SJCRH30 (cell line): ENCODE results near the gene SMAD3. TPM values are rescaled to one million over a fixed set of nuclear protein-coding genes. Genes with fewer than 3 reads are reported as not detected.
"Not testable (repeated sequence)": the region's sequence is repeated elsewhere in the genome, so short reads cannot be mapped to it uniquely, and the experiment has no call there.

Experiments used
- DNase-seq, 2 experiments: peaks; one replicate each; pipeline ENCODE4 v3.0.0-alpha.2; 2015 to 2020
- H3K27ac ChIP-seq: fragments of 250-450 bp; sonication (Bioruptor Pico); 2 replicates; pipeline ENCODE4 v1.5.1; 2020; ENCODE audit warnings: mild to moderate bottlenecking, moderate library complexity
- H3K27me3 ChIP-seq: fragments of 250-450 bp; sonication (Bioruptor Pico); 2 replicates; pipeline ENCODE4 v1.5.1; 2020; ENCODE audit warnings: mild to moderate bottlenecking, moderate library complexity
- H3K36me3 ChIP-seq: fragments of 250-450 bp; sonication (Bioruptor Pico); 2 replicates; pipeline ENCODE4 v1.5.1; 2020; ENCODE audit warnings: mild to moderate bottlenecking, moderate library complexity
- H3K4me1 ChIP-seq: fragments of 250-450 bp; sonication (Bioruptor Pico); 2 replicates; pipeline ENCODE4 v1.5.1; 2020; ENCODE audit warnings: mild to moderate bottlenecking, moderate library complexity
- H3K4me3 ChIP-seq: fragments of 250-450 bp; sonication (Bioruptor Pico); 2 replicates; pipeline ENCODE4 v1.5.1; 2020; ENCODE audit warnings: mild to moderate bottlenecking, moderate library complexity
- H3K9me3 ChIP-seq: fragments of 250-450 bp; sonication (Bioruptor Pico); replicated peaks from 2 replicates; pipeline ENCODE4 v1.5.1; 2020; ENCODE audit warnings: mild to moderate bottlenecking, moderate library complexity
- total RNA-seq: library from RNA; depleted of rRNA; stranded (reverse); fragments of >200 nt; shearing (Covaris generic); gene quantifications from 2 replicates; pipeline ENCODE4 v1.2.3, GENCODE V29; 2014; rRNA removed

Gene SMAD3
- 22.8 and 23.0 TPM in 2 replicates for total RNA-seq

GRCh38 chr15:67065531-67066005 lies at the start of gene SMAD3:
TSS of gene SMAD3 (plus strand) at chr15:67065602. CDS start at chr15:67066155, 553 bp downstream.
- Histone ChIP-seq H3K27me3 (no peaks in the 10 kb centered on the region), H3K36me3 (no peaks in the 10 kb centered on the region), H3K9me3 (no peaks in the 10 kb centered on the region), H3K27ac (peak within 1 kb of the TSS; percentile 86), H3K4me1 (peaks cover 12% of the 10 kb centered on the region; the same call in 1 of the 2 replicates), H3K4me3 (peak within 1 kb of the TSS; percentile 82)
- DNase-seq, result peak; percentile 89 to 92

GRCh38 chr15:67017311-67017710 lies 48.1 kb upstream of the SMAD3 start:
- no peaks in the 10 kb centered on the region for H3K27me3 ChIP-seq
- DNase-seq, result no peak
- peak overlapping the region; percentile 81 for H3K27ac ChIP-seq
- H3K4me3 ChIP-seq, result no peak overlapping the region
- peaks cover 46% of the 10 kb centered on the region for H3K4me1 ChIP-seq
- no peaks in the 10 kb centered on the region for H3K36me3 ChIP-seq
- no peaks in the 10 kb centered on the region for H3K9me3 ChIP-seq

DNA sequence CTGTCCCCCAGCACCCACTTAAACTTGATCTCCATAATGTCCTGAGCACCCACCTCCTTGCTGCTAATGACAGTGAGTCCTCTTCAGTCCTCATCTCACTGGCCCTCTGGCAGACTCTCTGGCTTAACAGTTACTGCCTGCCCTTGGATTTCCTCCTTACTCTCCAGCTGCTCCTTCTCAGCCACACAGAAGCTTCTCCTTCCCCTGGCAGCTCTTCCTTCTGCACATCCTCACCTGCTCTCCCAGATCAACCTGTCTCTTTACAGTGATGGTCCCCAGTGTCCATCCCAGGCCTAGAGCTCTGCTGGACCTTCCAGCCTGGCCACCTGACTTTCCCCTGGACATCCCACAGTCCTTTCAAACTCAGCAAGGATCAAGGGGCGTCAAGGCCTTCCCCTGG lies 47.4 kb upstream of the SMAD3 start:
- H3K36me3 ChIP-seq, result no peaks in the 10 kb centered on the region
- peak; percentile 67 to 83 for DNase-seq
- no peaks in the 10 kb centered on the region for H3K27me3 ChIP-seq
- H3K4me3 ChIP-seq, result no peak overlapping the region
- peaks cover 42% of the 10 kb centered on the region for H3K4me1 ChIP-seq
- H3K9me3 ChIP-seq, result no peaks in the 10 kb centered on the region
- peak overlapping the region; percentile 81 for H3K27ac ChIP-seq

DNA sequence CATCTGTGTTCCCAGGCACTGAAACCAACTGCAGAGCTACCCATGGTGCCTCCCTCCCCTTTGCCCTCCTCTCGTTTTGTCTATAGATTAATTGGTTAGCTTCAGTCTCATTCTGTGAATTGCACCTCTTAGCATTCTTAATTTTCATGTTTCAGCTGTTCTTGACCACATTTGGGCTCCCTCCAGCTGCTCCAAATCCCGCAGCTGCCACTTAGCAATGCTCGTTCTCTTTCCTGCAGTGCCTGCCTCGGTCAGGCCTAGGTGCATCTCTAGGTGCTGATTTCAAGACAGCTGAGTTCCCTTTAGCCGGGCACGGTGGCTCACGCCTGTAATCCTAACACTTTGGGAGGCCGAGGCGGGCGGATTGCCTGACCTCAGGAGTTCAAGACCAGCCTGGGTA lies 47.0 kb upstream of the SMAD3 start:
- no peaks in the 10 kb centered on the region for H3K27me3 ChIP-seq
- H3K4me3 ChIP-seq, result no peak overlapping the region
- peak overlapping the region; percentile 81 for H3K27ac ChIP-seq
- DNase-seq, result peak; percentile 93 to 95
- H3K9me3 ChIP-seq, result no peaks in the 10 kb centered on the region
- H3K4me1 ChIP-seq, result peaks cover 42% of the 10 kb centered on the region
- no peaks in the 10 kb centered on the region for H3K36me3 ChIP-seq

GRCh38 chr15:67019069-67019468 lies 46.3 kb upstream of the SMAD3 start:
- Histone ChIP-seq H3K4me1 (peaks cover 44% of the 10 kb centered on the region), H3K36me3 (no peaks in the 10 kb centered on the region), H3K9me3 (no peaks in the 10 kb centered on the region), H3K27me3 (no peaks in the 10 kb centered on the region), H3K27ac (peak overlapping the region; percentile 81), H3K4me3 (no peak overlapping the region)
- no peak for DNase-seq

- Histone ChIP-seq H3K27ac (no peak overlapping the region), H3K4me1 (peaks cover 45% of the 10 kb centered on the region), H3K4me3 (no peak overlapping the region), H3K27me3 (no peaks in the 10 kb centered on the region), H3K36me3 (no peaks in the 10 kb centered on the region), H3K9me3 (no peaks in the 10 kb centered on the region)
- no peak for DNase-seq
Observed at GRCh38 chr15:67019884-67020520, 45.4 kb upstream of the SMAD3 start.

- not testable (repeated sequence) for H3K27me3 ChIP-seq, H3K36me3 ChIP-seq, H3K27ac ChIP-seq, H3K4me3 ChIP-seq, DNase-seq, H3K9me3 ChIP-seq
- peaks cover 47% of the 10 kb centered on the region for H3K4me1 ChIP-seq
Observed at GRCh38 chr15:67020668-67021067, 44.7 kb upstream of the SMAD3 start.

- no peak for DNase-seq
- H3K27ac ChIP-seq, result no peak overlapping the region
- no peaks in the 10 kb centered on the region for H3K36me3 ChIP-seq
- no peaks in the 10 kb centered on the region for H3K9me3 ChIP-seq
- H3K4me1 ChIP-seq, result peaks cover 53% of the 10 kb centered on the region
- H3K4me3 ChIP-seq, result no peak overlapping the region
- no peaks in the 10 kb centered on the region for H3K27me3 ChIP-seq
Observed at GRCh38 chr15:67021455-67021854, 43.9 kb upstream of the SMAD3 start.

- no peak for DNase-seq
- no peaks in the 10 kb centered on the region for H3K27me3 ChIP-seq
Observed at GRCh38 chr15:67022587-67023105, 42.8 kb upstream of the SMAD3 start.

DNA sequence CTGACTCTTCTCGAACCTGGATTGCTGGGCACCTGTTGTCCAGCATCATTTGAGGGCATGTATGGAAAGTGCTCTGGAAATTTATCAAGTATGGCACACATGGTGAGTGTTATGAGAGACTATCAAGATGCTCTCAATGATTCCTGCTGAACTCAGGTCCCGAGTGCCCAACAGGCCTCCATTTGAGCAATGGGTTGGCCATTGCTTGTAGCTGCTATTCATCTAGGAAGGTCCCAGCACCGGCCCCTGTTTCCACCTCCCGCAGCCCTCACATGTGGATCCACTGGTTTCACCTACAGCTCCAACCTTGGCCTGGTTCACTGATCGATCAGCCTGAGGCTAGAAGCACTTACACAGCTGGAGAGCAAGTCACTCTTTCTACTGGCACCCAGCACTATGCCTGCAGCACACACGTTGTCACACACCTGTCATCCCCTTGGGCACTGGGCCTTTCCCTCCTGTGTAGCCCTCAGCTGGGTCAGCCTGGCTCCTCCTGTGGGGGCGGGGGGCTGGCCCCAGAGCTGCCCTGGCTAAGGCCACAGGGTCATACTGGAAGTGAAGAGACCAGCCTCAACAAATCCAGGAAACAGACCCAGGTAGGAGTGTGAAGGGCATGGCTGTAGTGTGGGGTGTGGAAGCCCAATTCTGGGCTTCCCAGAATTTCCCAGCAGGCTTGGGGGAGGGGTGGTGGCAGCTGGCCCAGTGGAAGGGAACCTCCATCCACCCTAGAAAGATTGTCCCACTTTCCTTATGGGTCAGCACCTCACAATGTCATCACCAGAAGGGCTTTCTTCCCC lies 41.7 kb upstream of the SMAD3 start:
- Histone ChIP-seq H3K27ac (peak overlapping the region; percentile 76), H3K27me3 (no peaks in the 10 kb centered on the region), H3K9me3 (no peaks in the 10 kb centered on the region), H3K4me1 (peaks cover 34% of the 10 kb centered on the region), H3K4me3 (no peak overlapping the region), H3K36me3 (no peaks in the 10 kb centered on the region)
- DNase-seq, result peak; percentile 51 to 53

More at GRCh38 chr15:67022587-67023105, 42.8 kb upstream of the SMAD3 start:
- Histone ChIP-seq H3K9me3 (no peaks in the 10 kb centered on the region), H3K4me1 (peaks cover 42% of the 10 kb centered on the region), H3K36me3 (no peaks in the 10 kb centered on the region), H3K4me3 (no peak overlapping the region), H3K27ac (no peak overlapping the region)

DNA sequence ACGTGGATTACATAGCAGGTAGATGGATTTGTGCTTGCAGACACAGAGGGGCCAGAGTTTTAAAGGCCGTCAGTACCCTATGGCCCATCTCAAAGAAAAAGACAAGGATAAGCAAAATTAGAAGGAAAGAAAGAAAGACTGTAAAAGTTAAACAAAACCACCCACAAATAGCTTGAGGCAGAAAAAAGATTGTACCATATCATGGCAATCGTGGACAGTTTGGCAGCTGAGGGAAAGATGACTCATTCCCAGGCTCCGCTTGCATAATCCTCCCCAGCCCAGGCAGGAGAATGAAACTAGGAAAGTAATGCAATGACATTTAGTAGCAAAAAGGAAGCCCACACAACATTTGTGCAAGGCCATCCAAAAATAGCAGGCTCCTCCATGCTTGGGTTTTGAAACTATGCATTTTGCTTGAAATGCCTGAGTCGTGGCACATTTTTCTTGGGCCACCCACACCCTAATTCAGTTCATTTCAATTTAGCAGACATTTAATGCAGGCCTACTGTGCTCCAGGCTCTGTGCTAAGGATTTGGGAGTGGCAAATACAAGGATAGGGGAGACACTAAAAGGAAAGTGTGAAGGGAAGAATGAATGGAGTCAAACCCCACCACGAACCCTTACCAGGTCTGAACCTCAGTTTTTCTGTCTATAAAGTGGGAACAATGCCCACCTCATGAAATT lies 40.9 kb upstream of the SMAD3 start:
- Histone ChIP-seq H3K27ac (peak overlapping the region; percentile 76), H3K9me3 (no peaks in the 10 kb centered on the region), H3K4me1 (peaks cover 33% of the 10 kb centered on the region), H3K27me3 (no peaks in the 10 kb centered on the region), H3K36me3 (no peaks in the 10 kb centered on the region), H3K4me3 (no peak overlapping the region)
- DNase-seq, result peak; percentile 90 to 95

- Histone ChIP-seq H3K27ac (peak overlapping the region; percentile 76), H3K36me3 (no peaks in the 10 kb centered on the region), H3K27me3 (no peaks in the 10 kb centered on the region), H3K4me1 (peaks cover 35% of the 10 kb centered on the region), H3K4me3 (no peak overlapping the region), H3K9me3 (no peaks in the 10 kb centered on the region)
- DNase-seq, result no peak
Observed at GRCh38 chr15:67024998-67025368, 40.4 kb upstream of the SMAD3 start.

GRCh38 chr15:67025719-67026609 lies 39.4 kb upstream of the SMAD3 start:
- DNase-seq, result peak; percentile 43 to 61
- H3K4me3 ChIP-seq, result no peak overlapping the region
- no peaks in the 10 kb centered on the region for H3K27me3 ChIP-seq
- H3K36me3 ChIP-seq, result no peaks in the 10 kb centered on the region
- peak overlapping the region; percentile 76 for H3K27ac ChIP-seq
- H3K9me3 ChIP-seq, result no peaks in the 10 kb centered on the region
- H3K4me1 ChIP-seq, result peaks cover 40% of the 10 kb centered on the region

DNA sequence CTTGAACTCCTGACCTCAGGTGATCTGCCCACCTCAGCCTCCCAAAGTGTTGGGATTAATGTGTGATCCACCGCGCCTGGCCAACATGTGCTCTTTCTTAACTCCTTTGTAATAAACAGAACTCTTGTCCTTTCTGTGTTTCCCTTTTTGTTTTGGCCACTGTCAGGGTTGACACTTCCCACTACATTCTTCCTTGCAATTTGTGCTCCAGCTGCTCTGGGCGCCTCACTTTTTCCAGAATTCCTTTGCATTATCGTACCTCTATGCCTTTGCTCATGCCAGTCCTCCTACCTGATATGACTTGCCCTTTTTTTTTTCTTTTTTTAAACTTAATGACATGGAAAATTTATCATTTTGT lies 38.8 kb upstream of the SMAD3 start:
- Histone ChIP-seq H3K36me3 (no peaks in the 10 kb centered on the region), H3K4me3 (no peak overlapping the region), H3K9me3 (no peaks in the 10 kb centered on the region), H3K27ac (no peak overlapping the region), H3K27me3 (no peaks in the 10 kb centered on the region), H3K4me1 (peaks cover 40% of the 10 kb centered on the region)
- DNase-seq, result no peak
